ENCODE results near the gene DUSP8.

DUSP8 gene

GRCh38 chr11:1536065-1536843 is 35.8 kb downstream of the DUSP8 start:
- DNase-seq (ENCODE audit: extremely low spot score, insufficient read length, low read depth) (no peak), FAIRE-seq (no peak)

- FAIRE-seq (no peak), DNase-seq (ENCODE audit: extremely low spot score, insufficient read length, low read depth) (no peak)
Measured at GRCh38 chr11:1534682-1535081, 37.4 kb downstream of the DUSP8 start.

- FAIRE-seq: no peak
- no peak for DNase-seq (ENCODE audit: extremely low spot score, insufficient read length, low read depth)
Measured at GRCh38 chr11:1534171-1534570, 37.9 kb downstream of the DUSP8 start.

- FAIRE-seq: no peak
- DNase-seq (ENCODE audit: extremely low spot score, insufficient read length, low read depth): no peak
Measured at GRCh38 chr11:1533342-1533725, 38.7 kb downstream of the DUSP8 start.

- no peak for DNase-seq (ENCODE audit: extremely low spot score, insufficient read length, low read depth)
- FAIRE-seq: no peak
Measured at GRCh38 chr11:1532606-1533341, 39.3 kb downstream of the DUSP8 start.

GRCh38 chr11:1532014-1532586 is 40.0 kb downstream of the DUSP8 start:
- DNase-seq (ENCODE audit: extremely low spot score, insufficient read length, low read depth): no peak
- FAIRE-seq: no peak

- no peak for FAIRE-seq
- DNase-seq (ENCODE audit: extremely low spot score, insufficient read length, low read depth): no peak
Measured at GRCh38 chr11:1531449-1532013, 40.5 kb downstream of the DUSP8 start.

GRCh38 chr11:1530686-1531448 is 41.2 kb downstream of the DUSP8 start:
- no peak for DNase-seq (ENCODE audit: extremely low spot score, insufficient read length, low read depth)
- FAIRE-seq: no peak

GRCh38 chr11:1529774-1530173 is 42.3 kb downstream of the DUSP8 start:
- FAIRE-seq (no peak), DNase-seq (ENCODE audit: extremely low spot score, insufficient read length, low read depth) (no peak)

- DNase-seq (ENCODE audit: extremely low spot score, insufficient read length, low read depth) (no peak), FAIRE-seq (no peak)
Measured at GRCh38 chr11:1529286-1529685, 42.8 kb downstream of the DUSP8 start.

- FAIRE-seq: no peak
- DNase-seq (ENCODE audit: extremely low spot score, insufficient read length, low read depth): no peak
Measured at GRCh38 chr11:1528710-1529109, 43.4 kb downstream of the DUSP8 start.

GRCh38 chr11:1526785-1527184 is 45.3 kb downstream of the DUSP8 start:
- no peak for DNase-seq (ENCODE audit: extremely low spot score, insufficient read length, low read depth)

GRCh38 chr11:1523779-1524178 is 48.3 kb downstream of the DUSP8 start:
- DNase-seq (ENCODE audit: extremely low spot score, insufficient read length, low read depth) (no peak), FAIRE-seq (no peak)

More at GRCh38 chr11:1526785-1527184, 45.3 kb downstream of the DUSP8 start:
- no peak for FAIRE-seq

GRCh38 chr11:1523077-1523476 is 49.0 kb downstream of the DUSP8 start:
- FAIRE-seq: no peak
- DNase-seq (ENCODE audit: extremely low spot score, insufficient read length, low read depth): no peak

GRCh38 chr11:1522081-1522424 is 50.0 kb downstream of the DUSP8 start:
- FAIRE-seq (no peak), DNase-seq (ENCODE audit: extremely low spot score, insufficient read length, low read depth) (no peak)

GRCh38 chr11:1521382-1522080 is 50.5 kb downstream of the DUSP8 start:
- peak; percentile 91 for FAIRE-seq
- peak; percentile 55 for DNase-seq (ENCODE audit: extremely low spot score, insufficient read length, low read depth)

GRCh38 chr11:1520663-1521267 is 51.3 kb downstream of the DUSP8 start:
- FAIRE-seq (no peak), DNase-seq (ENCODE audit: extremely low spot score, insufficient read length, low read depth) (no peak)

- FAIRE-seq (no peak), DNase-seq (ENCODE audit: extremely low spot score, insufficient read length, low read depth) (no peak)
Measured at GRCh38 chr11:1520209-1520662, 51.8 kb downstream of the DUSP8 start.
